IMR-90 (cell line): ENCODE data around the gene AUTS2. TPM values are rescaled to one million over a fixed set of nuclear protein-coding genes. Genes with fewer than 3 reads are reported as not detected.

Experiments used
- ATAC-seq: fragments of 200-7000 bp; cut with Tn5 transposase; 2 replicates; pipeline ENCODE4 v1.9.1; 2020; ENCODE audit warnings: low read depth, mild to moderate bottlenecking, moderate library complexity
- BruUV-seq: library from RNA; stranded (reverse); fragments of 400-500 nt; replicated peaks from 2 replicates; lab custom pipeline; 2021; lab: Mats Ljungman, UMichigan
- CTCF ChIA-PET: fragments of 300-600 bp; formaldehyde crosslinking; extraction: SDS; loops from one replicate; lab custom pipeline; 2021; ENCODE audit warnings: antibody characterized with exemption; lab: Yijun Ruan, JAX
- POLR2A ChIA-PET: fragments of 300-600 bp; sonication (Branson Sonifier 250); formaldehyde crosslinking; loops from one replicate; lab custom pipeline; 2022; ENCODE audit warnings: antibody characterized with exemption; ENCODE audit not compliant: unreplicated experiment; lab: Charles Lee
- DNase-seq: peaks from one replicate; pipeline ENCODE4 v3.0.0; 2013
- H2AFZ ChIP-seq: replicated peaks from 2 replicates; pipeline ENCODE3; 2013; ENCODE audit warnings: low read length, mild to moderate bottlenecking; ENCODE audit not compliant: poor library complexity
- H2AK5ac ChIP-seq: 2 replicates; pipeline ENCODE4 v1.6.1; 2013; ENCODE audit warnings: low read depth, low read length, inconsistent platforms
- H2AK9ac ChIP-seq: replicated peaks from 2 replicates; pipeline ENCODE3; 2013; ENCODE audit warnings: mild to moderate bottlenecking, low read depth, low read length, moderate library complexity; ENCODE audit not compliant: poor library complexity
- H2BK120ac ChIP-seq: 2 replicates; pipeline ENCODE4 v1.6.1; 2013; ENCODE audit warnings: low read depth, low read length, inconsistent platforms
- H2BK15ac ChIP-seq: 3 replicates; pipeline ENCODE4 v1.6.1; 2013; ENCODE audit warnings: low read depth, low read length, inconsistent platforms
- H2BK20ac ChIP-seq: 2 replicates; pipeline ENCODE4 v1.6.1; 2013; ENCODE audit warnings: low read depth, mild to moderate bottlenecking, inconsistent platforms, low read length, moderate library complexity
- H2BK5ac ChIP-seq: 2 replicates; pipeline ENCODE4 v1.6.1; 2013; ENCODE audit warnings: mild to moderate bottlenecking, low read depth, low read length, inconsistent platforms; ENCODE audit not compliant: poor library complexity, severe bottlenecking
- H3K14ac ChIP-seq: replicated peaks from 2 replicates; pipeline ENCODE4 v1.6.1; 2013; ENCODE audit warnings: low read depth, low read length, inconsistent platforms
- H3K18ac ChIP-seq: 2 replicates; pipeline ENCODE4 v1.6.1; 2013; ENCODE audit warnings: low read depth, low read length, control low read depth
- H3K23ac ChIP-seq: 2 replicates; pipeline ENCODE4 v1.6.1; 2013; ENCODE audit warnings: low read depth, low read length, inconsistent platforms
- H3K27ac ChIP-seq: 2 replicates; pipeline ENCODE4 v1.5.1; 2013; ENCODE audit warnings: mild to moderate bottlenecking, control low read depth, low read length; ENCODE audit not compliant: insufficient read depth
- H3K27me3 ChIP-seq: 2 replicates; pipeline ENCODE4 v1.6.1; 2013; ENCODE audit warnings: low read length; ENCODE audit not compliant: control insufficient read depth, insufficient read depth
- H3K36me3 ChIP-seq: 2 replicates; pipeline ENCODE4 v1.6.1; 2013; ENCODE audit warnings: low read length, mixed read lengths; ENCODE audit not compliant: control insufficient read depth, insufficient read depth
- H3K4ac ChIP-seq: 2 replicates; pipeline ENCODE4 v1.6.1; 2013; ENCODE audit warnings: low read depth, low read length, inconsistent platforms
- H3K4me1 ChIP-seq: 2 replicates; pipeline ENCODE4 v1.6.1; 2013; ENCODE audit warnings: low read length, mixed read lengths; ENCODE audit not compliant: control insufficient read depth, insufficient read depth
- H3K4me2 ChIP-seq: 2 replicates; pipeline ENCODE4 v1.6.1; 2013; ENCODE audit warnings: low read depth, mild to moderate bottlenecking, control low read depth, low read length, moderate library complexity
- H3K4me3 ChIP-seq: 2 replicates; pipeline ENCODE4 v1.5.1; 2013; ENCODE audit warnings: low read depth, mild to moderate bottlenecking, control low read depth, low read length, moderate library complexity; ENCODE audit not compliant: insufficient read depth
- H3K56ac ChIP-seq: 2 replicates; pipeline ENCODE4 v1.6.1; 2013; ENCODE audit warnings: low read length, inconsistent platforms; ENCODE audit not compliant: insufficient read depth; ENCODE audit errors: extremely low read depth
- H3K79me1 ChIP-seq, 2 experiments: 2 replicates each; pipeline ENCODE4 v1.6.1; 2013; ENCODE audit warnings: low read length in 2 of 2, inconsistent platforms in 1 of 2, low read depth in 1 of 2
- H3K9ac ChIP-seq: 2 replicates; pipeline ENCODE4 v1.6.1; 2013; ENCODE audit warnings: low read depth, low read length, control low read depth
- H3K9me1 ChIP-seq: 2 replicates; pipeline ENCODE4 v1.6.1; 2013; ENCODE audit warnings: low read length, inconsistent platforms; ENCODE audit not compliant: insufficient read depth
- H3K9me3 ChIP-seq: 2 replicates; pipeline ENCODE4 v1.6.1; 2013; ENCODE audit warnings: low read length; ENCODE audit not compliant: control insufficient read depth, insufficient read depth
- H4K20me1 ChIP-seq: 2 replicates; pipeline ENCODE4 v1.6.1; 2013; ENCODE audit warnings: low read length, inconsistent platforms; ENCODE audit not compliant: insufficient read depth
- H4K5ac ChIP-seq: 2 replicates; pipeline ENCODE4 v1.6.1; 2013; ENCODE audit warnings: mild to moderate bottlenecking, low read depth, low read length, control low read depth
- H4K8ac ChIP-seq, 2 experiments: 2 replicates each; pipeline ENCODE4 v1.6.1; 2013; ENCODE audit warnings: low read depth in 2 of 2, low read length in 2 of 2, control low read depth in 1 of 2, inconsistent platforms in 1 of 2
- H4K91ac ChIP-seq: 2 replicates; pipeline ENCODE4 v1.6.1; 2013; ENCODE audit warnings: low read depth, low read length, inconsistent platforms; ENCODE audit not compliant: insufficient read depth
- CEBPB ChIP-seq: IDR thresholded peaks from 2 replicates; pipeline ENCODE4 v1.6.1; 2012; ENCODE audit warnings: low read depth, low read length, improper control_type of control experiment
- CTCF ChIP-seq: conservative IDR thresholded peaks from 2 replicates; pipeline ENCODE4 v1.5.1; 2012; ENCODE audit warnings: mild to moderate bottlenecking, low read depth, low read length, improper control_type of control experiment
- NFE2L2 ChIP-seq: fragments of 150-350 bp; IDR thresholded peaks from 2 replicates; pipeline ENCODE4 v1.6.1; 2016; ENCODE audit warnings: low read depth, mild to moderate bottlenecking, low read length
- RAD21 ChIP-seq: IDR thresholded peaks from 2 replicates; pipeline ENCODE4 v1.6.1; 2012; ENCODE audit warnings: low read length, improper control_type of control experiment
- RCOR1 ChIP-seq: IDR thresholded peaks from 2 replicates; pipeline ENCODE4 v1.6.1; 2012; ENCODE audit warnings: mild to moderate bottlenecking, low read length, improper control_type of control experiment; ENCODE audit not compliant: insufficient replicate concordance
- SMC3 ChIP-seq: fragments of 150-350 bp; IDR thresholded peaks from 2 replicates; pipeline ENCODE4 v1.6.1; 2016; ENCODE audit warnings: low read depth, mild to moderate bottlenecking, antibody characterized with exemption, low read length, moderate library complexity
- WGBS, 2 experiments: methylation state at CpG; one replicate each; pipeline versions ENCODE4 v1.1.5 to v1.1.7; 2013; ENCODE audit warnings: missing lambda C conversion rate in 2 of 2; ENCODE audit not compliant: insufficient read length in 1 of 2; ENCODE audit errors: extremely low coverage in 2 of 2; 5-methylcytosine and 5-hydroxymethylcytosine counted together
- dilution Hi-C: fragments of 300-500 bp; cut with HindIII; formaldehyde crosslinking; loops from one replicate; pipeline ENCODE4 v1.14.3; 2018; ENCODE audit warnings: low sequenced_read_pairs; ENCODE audit not compliant: unreplicated experiment
- in situ Hi-C: fragments of 300-500 bp; cut with MboI; formaldehyde crosslinking; loops from 3 replicates; pipeline ENCODE4 v1.14.3; 2019; ENCODE audit warnings: low sequenced_read_pairs, inconsistent platforms, mixed read lengths
- intact Hi-C: fragments of 100-400 bp; cut with micrococcal nuclease; formaldehyde crosslinking; loops from 2 replicates; pipeline ENCODE4 v1.10.0; 2022
- polyA plus RNA-seq, 3 experiments: library from polyadenylated mRNA; depleted of rRNA; stranded (reverse); fragments of >200 nt; gene quantifications; 2 replicates each; pipeline ENCODE4 v1.2.3, GENCODE V29; 2012; ENCODE audit warnings: low replicate concordance in 1 of 3
- total RNA-seq: library from RNA; depleted of rRNA; stranded (reverse); fragments of >200 nt; gene quantifications from 2 replicates; pipeline ENCODE4 v1.2.3, GENCODE V29; 2012

AUTS2 gene
- total and polyA plus RNA-seq, 2 of the 4 experiments (the other 2 are of a cell fraction), result 0.90 to 3.0 TPM

GRCh38 chr7:70116867-70117266, 518.6 kb downstream of the AUTS2 start:
- Histone ChIP-seq H4K91ac (no peak overlapping the region), H3K14ac (no peak overlapping the region), H3K4ac (no peak overlapping the region), H3K56ac (no peak overlapping the region), H3K9ac (no peak overlapping the region), H4K5ac (no peak overlapping the region), H3K79me1 (no peaks in the 10 kb centered on the region), H3K4me1 (no peaks in the 10 kb centered on the region), H3K9me3 (peaks cover 2% of the 10 kb centered on the region; the same call in 1 of the 2 replicates), H3K4me3 (no peak overlapping the region), H2AK5ac (no peak overlapping the region), H2BK15ac (no peak overlapping the region), H3K27me3 (no peaks in the 10 kb centered on the region), H2BK5ac (no peak overlapping the region), H4K20me1 (no peaks in the 10 kb centered on the region), H3K9me1 (no peaks in the 10 kb centered on the region), H2BK20ac (no peak overlapping the region), H3K23ac (no peak overlapping the region), H2AFZ (no peak overlapping the region), H3K4me2 (no peak overlapping the region), H3K36me3 (no peaks in the 10 kb centered on the region), H2BK120ac (no peak overlapping the region), H3K27ac (no peak overlapping the region), H2AK9ac (no peak overlapping the region), H3K18ac (no peak overlapping the region), H4K8ac (no peak overlapping the region)
- CTCF ChIA-PET, result no interaction called here
- no TSS peak for BruUV-seq
- no CpG with 5 or more reads among the region's 1 CpG for WGBS, 2 experiments
- TF ChIP-seq CTCF (no peak), CEBPB (no peak), RCOR1 (no peak), RAD21 (no peak), SMC3 (no peak), NFE2L2 (no peak)
- intact Hi-C loops, result no loop called here
- in situ Hi-C loops, result no loop called here
- DNase-seq, result no peak
- no peak for ATAC-seq
- dilution Hi-C loops, result no loop called here
- POLR2A ChIA-PET, result no interaction called here
